Psoas muscle (tissue), 8 donors: Measurements from ENCODE around the gene CLPSL2. TPM values are rescaled to one million over a fixed set of nuclear protein-coding genes. Genes with fewer than 3 reads are reported as not detected.

Experiments
- ATAC-seq, 4 donors: fragments of 200-7000 bp; cut with Tn5 transposase; one replicate each; pipeline ENCODE4 v1.9.1; 2020; ENCODE audit warnings: moderate library complexity in 3 of 4, mild to moderate bottlenecking in 2 of 4
- DNase-seq, 2 donors: peaks; one replicate each; pipeline ENCODE4 v3.0.0-alpha.2; 2020
- H3K27ac ChIP-seq: fragments of 200-600 bp; one replicate; pipeline ENCODE4 v1.8.0; 2022
- H3K27me3 ChIP-seq, 3 donors: fragments of 200-600 bp in 1 of 3; one replicate each; pipeline versions ENCODE4 v1.6.1 to v1.8.0; 2013 to 2022; ENCODE audit warnings: low read length in 2 of 3, mild to moderate bottlenecking in 2 of 3, moderate library complexity in 1 of 3; ENCODE audit not compliant: insufficient read depth in 3 of 3
- H3K36me3 ChIP-seq, 2 donors: fragments of 200-600 bp in 1 of 2; one replicate each; pipeline versions ENCODE4 v1.6.1 to v1.8.0; 2013 to 2022; ENCODE audit warnings: low read depth in 1 of 2, mild to moderate bottlenecking in 1 of 2, moderate library complexity in 1 of 2; ENCODE audit not compliant: insufficient read depth in 1 of 2
- H3K4me1 ChIP-seq: fragments of 200-600 bp; one replicate; pipeline ENCODE4 v1.8.0; 2022
- H3K4me3 ChIP-seq: fragments of 200-600 bp; one replicate; pipeline ENCODE4 v1.8.0; 2022; ENCODE audit warnings: mild to moderate bottlenecking
- H3K9me3 ChIP-seq: fragments of 200-600 bp; one replicate; pipeline ENCODE4 v1.8.0; 2022
- CTCF ChIP-seq: fragments of 200-600 bp; IDR thresholded peaks from one replicate; pipeline ENCODE4 v1.8.0; 2022; ENCODE audit warnings: antibody characterized with exemption
- WGBS, 3 donors: extraction: QIAGEN DNeasy Blood & Tissue Kit; methylation state at CpG; one replicate each; pipeline versions ENCODE4 v1.1.6 to v1.1.7; 2013; 5-methylcytosine and 5-hydroxymethylcytosine counted together
- intact Hi-C, 2 donors: fragments of 100-400 bp; cut with DNase I; formaldehyde crosslinking; loops; one replicate each; pipeline versions ENCODE4 v1.11.0 to v1.14.2; 2022
- polyA plus RNA-seq, 3 donors: library from polyadenylated mRNA; stranded (reverse); fragments of 200-250 nt; gene quantifications; one replicate each; pipeline ENCODE4 v1.2.3, GENCODE V29; 2013
- total RNA-seq, 4 donors: library from RNA; stranded (reverse); fragmentation: NEBNext Ultra II Directional in 2 of 4; extraction: Animal tissue kit (Norgen Biotek cat#: 25700) in 2 of 4; gene quantifications; one replicate each; pipeline versions ENCODE4 v1.2.1 to v1.2.4, GENCODE V29; 2021 to 2023
- donor health status: healthy with polysubstance abuse.
- donor health status: DM: no; HTN: no; CAD: no; lungs with moderate emphysema.
- donor health status: Bipolar disorder and iron deficiency.
- donor health status: healthy.
- donor health status: DM: yes; HTN: yes; CAD: no.
- donor health status: DM: no; HTN: no; CAD: no.
- donor health status: DM: no; HTN: no; CAD: no.
- donor health status: DM: yes; HTN: yes; CAD: no.

CLPSL2 gene
- total and polyA plus RNA-seq, 7 donors, result not detected

GRCh38 chr6:35794536-35795452, 18.4 kb downstream of the CLPSL2 start:
- H3K9me3 ChIP-seq, result no peaks in the 10 kb centered on the region
- no peak overlapping the region for H3K27ac ChIP-seq
- no peak for TF ChIP-seq CTCF
- no peaks in the 10 kb centered on the region for H3K36me3 ChIP-seq
- H3K4me3 ChIP-seq, result no peak overlapping the region
- 88 to 92% (median 90%) methylated on average over 17 of the region's 17 CpGs for WGBS, 3 donors
- DNase-seq (no peak), ATAC-seq (no peak)
- intact Hi-C loops, result no loop called here
- peaks cover 0 to 2% (median 0%) of the 10 kb centered on the region in 3 donors for H3K27me3 ChIP-seq
- H3K4me1 ChIP-seq, result no peaks in the 10 kb centered on the region

- H3K36me3 ChIP-seq, result no peaks in the 10 kb centered on the region
- H3K9me3 ChIP-seq, result no peaks in the 10 kb centered on the region
- H3K4me1 ChIP-seq, result no peaks in the 10 kb centered on the region
- DNase-seq, result no peak
- no peaks in the 10 kb centered on the region for H3K27me3 ChIP-seq
- H3K4me3 ChIP-seq, result no peak overlapping the region
- no peak for ATAC-seq
- H3K27ac ChIP-seq, result no peak overlapping the region
- 86% methylated on average over 11 of the region's 11 CpGs for WGBS, 3 donors
- intact Hi-C loops, result no loop called here
- no peak for TF ChIP-seq CTCF
Measured at GRCh38 chr6:35795453-35796071, 19.2 kb downstream of the CLPSL2 start.

GRCh38 chr6:35796236-35796635, 19.8 kb downstream of the CLPSL2 start:
- Histone ChIP-seq H3K27ac (no peak overlapping the region), H3K27me3 (no peaks in the 10 kb centered on the region), H3K9me3 (no peaks in the 10 kb centered on the region), H3K4me3 (no peak overlapping the region), H3K36me3 (no peaks in the 10 kb centered on the region), H3K4me1 (no peaks in the 10 kb centered on the region)
- WGBS, 3 donors, result 83 to 89% (median 86%) methylated on average over 4 of the region's 4 CpGs
- ATAC-seq (no peak), DNase-seq (no peak)
- intact Hi-C loops, result no loop called here
- no peak for TF ChIP-seq CTCF

- intact Hi-C loops, result no loop called here
- ATAC-seq, result no peak
- 71 to 78% (median 76%) methylated on average over 8 of the region's 8 CpGs for WGBS, 3 donors
Measured at GRCh38 chr6:35797837-35798526, 21.6 kb downstream of the CLPSL2 start.

More at GRCh38 chr6:35797837-35798526, 21.6 kb downstream of the CLPSL2 start:
- Histone ChIP-seq H3K9me3 (no peaks in the 10 kb centered on the region), H3K4me1 (no peaks in the 10 kb centered on the region), H3K36me3 (no peaks in the 10 kb centered on the region), H3K27me3 (no peaks in the 10 kb centered on the region), H3K27ac (no peak overlapping the region), H3K4me3 (no peak overlapping the region)
- TF ChIP-seq CTCF, result no peak
- DNase-seq, result no peak
